Neural crest cell (in vitro differentiated cells): ENCODE data around the gene DNAH17. TPM values are rescaled to one million over a fixed set of nuclear protein-coding genes. Genes with fewer than 3 reads are reported as not detected.

ENCODE experiments used
- DNase-seq: peaks from one replicate; pipeline ENCODE4 v3.0.0; 2021; ENCODE audit warnings: low read depth, mixed read lengths, low spot score
- H3K27ac Mint-ChIP-seq: one replicate; pipeline ENCODE4 v1.8.0; 2021; ENCODE audit warnings: mild to moderate bottlenecking, mixed read lengths; ENCODE audit not compliant: unreplicated experiment
- H3K27me3 Mint-ChIP-seq: 2 replicates; pipeline ENCODE4 v1.8.0; 2021; ENCODE audit warnings: low read depth, mild to moderate bottlenecking, mixed read lengths
- H3K36me3 Mint-ChIP-seq: 2 replicates; pipeline ENCODE4 v1.8.0; 2021; ENCODE audit warnings: low read depth, mild to moderate bottlenecking, mixed read lengths
- H3K4me1 Mint-ChIP-seq: 2 replicates; pipeline ENCODE4 v1.8.0; 2021; ENCODE audit warnings: mixed read lengths
- H3K4me3 Mint-ChIP-seq: one replicate; pipeline ENCODE4 v1.8.0; 2021; ENCODE audit warnings: mild to moderate bottlenecking, mixed read lengths
- H3K9me3 Mint-ChIP-seq: 2 replicates; pipeline ENCODE4 v1.8.0; 2021; ENCODE audit warnings: mixed read lengths
- total RNA-seq: library from RNA; stranded (reverse); gene quantifications from 2 replicates; pipeline ENCODE4 v1.2.1, GENCODE V29; 2021
- TF ChIP-seq, protein P1 (sequence below): fragments of 200-600 bp; sonication (generic); conservative IDR thresholded peaks from 2 replicates; pipeline ENCODE4 v1.5.0; 2021; ENCODE audit warnings: antibody characterized with exemption, mild to moderate bottlenecking

The DNAH17 gene
- total RNA-seq, 1 donor from 2014 or later: 0.09 TPM

DNA sequence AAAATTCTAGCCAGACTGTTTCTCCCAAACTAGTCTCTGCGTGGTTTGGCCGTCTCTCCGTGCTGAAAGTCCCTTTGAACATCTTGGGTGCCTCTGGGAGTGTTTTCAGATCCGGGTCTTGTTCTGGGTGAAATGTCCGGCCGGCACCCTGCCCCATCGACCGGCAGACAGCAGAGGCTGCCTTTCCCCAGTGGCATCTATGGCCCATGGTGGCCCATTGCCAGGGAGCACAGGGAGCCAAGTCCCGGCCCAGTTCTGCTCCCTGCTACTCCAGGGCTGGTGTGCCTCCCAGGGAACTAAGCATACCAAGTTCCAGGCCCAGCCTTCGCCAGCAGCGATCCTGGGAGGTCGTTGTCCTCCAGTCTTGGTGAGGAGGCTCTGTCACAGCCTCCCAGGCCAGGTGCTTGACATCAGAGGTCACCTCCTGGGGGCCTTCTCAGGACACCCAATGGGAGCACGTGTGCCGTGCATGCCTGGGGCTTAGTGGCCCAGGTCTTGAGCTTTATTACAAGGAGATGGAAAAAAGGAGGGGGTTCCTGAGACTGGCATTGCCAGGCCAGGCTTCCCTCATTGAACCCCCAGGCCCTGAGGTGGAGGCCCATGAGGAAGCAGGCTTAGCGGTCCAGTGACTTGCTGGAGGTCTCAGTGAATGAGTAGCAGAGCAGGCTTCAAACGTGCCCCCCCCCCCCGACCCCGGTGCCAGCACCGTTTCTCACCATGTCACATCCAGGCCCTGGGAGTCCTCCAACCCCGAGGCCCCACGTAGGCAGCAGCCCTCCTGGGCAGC lies 144.8 kb downstream of the DNAH17 start:
- Mint-ChIP-seq H3K27me3 (peaks cover 4% of the 10 kb centered on the region), H3K4me1 (peaks cover 9% of the 10 kb centered on the region), H3K4me3 (no peak overlapping the region), H3K9me3 (no peaks in the 10 kb centered on the region), H3K27ac (no peak overlapping the region), H3K36me3 (no peaks in the 10 kb centered on the region)
- TF ChIP-seq, protein P1, sequence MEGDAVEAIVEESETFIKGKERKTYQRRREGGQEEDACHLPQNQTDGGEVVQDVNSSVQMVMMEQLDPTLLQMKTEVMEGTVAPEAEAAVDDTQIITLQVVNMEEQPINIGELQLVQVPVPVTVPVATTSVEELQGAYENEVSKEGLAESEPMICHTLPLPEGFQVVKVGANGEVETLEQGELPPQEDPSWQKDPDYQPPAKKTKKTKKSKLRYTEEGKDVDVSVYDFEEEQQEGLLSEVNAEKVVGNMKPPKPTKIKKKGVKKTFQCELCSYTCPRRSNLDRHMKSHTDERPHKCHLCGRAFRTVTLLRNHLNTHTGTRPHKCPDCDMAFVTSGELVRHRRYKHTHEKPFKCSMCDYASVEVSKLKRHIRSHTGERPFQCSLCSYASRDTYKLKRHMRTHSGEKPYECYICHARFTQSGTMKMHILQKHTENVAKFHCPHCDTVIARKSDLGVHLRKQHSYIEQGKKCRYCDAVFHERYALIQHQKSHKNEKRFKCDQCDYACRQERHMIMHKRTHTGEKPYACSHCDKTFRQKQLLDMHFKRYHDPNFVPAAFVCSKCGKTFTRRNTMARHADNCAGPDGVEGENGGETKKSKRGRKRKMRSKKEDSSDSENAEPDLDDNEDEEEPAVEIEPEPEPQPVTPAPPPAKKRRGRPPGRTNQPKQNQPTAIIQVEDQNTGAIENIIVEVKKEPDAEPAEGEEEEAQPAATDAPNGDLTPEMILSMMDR: no peak
- no peak for DNase-seq

GRCh38 chr17:78431692-78431958 lies 145.6 kb downstream of the DNAH17 start:
- H3K27me3 Mint-ChIP-seq: peaks cover 4% of the 10 kb centered on the region
- H3K4me3 Mint-ChIP-seq: no peak overlapping the region
- no peaks in the 10 kb centered on the region for H3K36me3 Mint-ChIP-seq
- TF ChIP-seq, protein P1: no peak
- H3K9me3 Mint-ChIP-seq: no peaks in the 10 kb centered on the region
- H3K4me1 Mint-ChIP-seq: peaks cover 9% of the 10 kb centered on the region
- H3K27ac Mint-ChIP-seq: no peak overlapping the region
- DNase-seq: no peak

GRCh38 chr17:78430892-78431691 lies 146.1 kb downstream of the DNAH17 start:
- TF ChIP-seq, protein P1: no peak
- Mint-ChIP-seq H3K27ac (no peak overlapping the region), H3K4me3 (no peak overlapping the region), H3K4me1 (peaks cover 9% of the 10 kb centered on the region), H3K36me3 (no peaks in the 10 kb centered on the region), H3K27me3 (peaks cover 2% of the 10 kb centered on the region), H3K9me3 (no peaks in the 10 kb centered on the region)
- DNase-seq: no peak

- H3K27me3 Mint-ChIP-seq: no peaks in the 10 kb centered on the region
- DNase-seq: no peak
- H3K36me3 Mint-ChIP-seq: peaks cover under 1% of the 10 kb centered on the region
- H3K9me3 Mint-ChIP-seq: no peaks in the 10 kb centered on the region
- peaks cover 9% of the 10 kb centered on the region for H3K4me1 Mint-ChIP-seq
- peak overlapping the region; percentile 75 for H3K27ac Mint-ChIP-seq
- H3K4me3 Mint-ChIP-seq: no peak overlapping the region
- TF ChIP-seq, protein P1: no peak
Measured at GRCh38 chr17:78429618-78429995, 147.6 kb downstream of the DNAH17 start.

- no peaks in the 10 kb centered on the region for H3K9me3 Mint-ChIP-seq
- DNase-seq: no peak
- H3K4me3 Mint-ChIP-seq: no peak overlapping the region
- no peak overlapping the region for H3K27ac Mint-ChIP-seq
- TF ChIP-seq, protein P1: no peak
- H3K27me3 Mint-ChIP-seq: no peaks in the 10 kb centered on the region
- peaks cover 9% of the 10 kb centered on the region for H3K4me1 Mint-ChIP-seq
- peaks cover 3% of the 10 kb centered on the region for H3K36me3 Mint-ChIP-seq
Measured at GRCh38 chr17:78428836-78429617, 148.2 kb downstream of the DNAH17 start.
